KMS-11 (cell line): ENCODE results near the gene MAL.

Experiments
- H2AFZ ChIP-seq: fragments of 200-600 bp; sonication (generic); 2 replicates; pipeline ENCODE4 v1.6.1; 2016; ENCODE audit warnings: antibody characterized with exemption, mixed run types, low read depth
- H3K27ac ChIP-seq: fragments of 200-600 bp; sonication (generic); 2 replicates; pipeline ENCODE4 v1.6.1; 2016; ENCODE audit warnings: mild to moderate bottlenecking, mixed run types
- H3K27me3 ChIP-seq: fragments of 200-600 bp; sonication (generic); 2 replicates; pipeline ENCODE4 v1.6.1; 2017; ENCODE audit warnings: mild to moderate bottlenecking, low read depth, mixed run types, moderate library complexity; ENCODE audit not compliant: insufficient read depth
- H3K36me3 ChIP-seq: fragments of 200-600 bp; sonication (generic); 2 replicates; pipeline ENCODE4 v1.6.1; 2017; ENCODE audit warnings: mild to moderate bottlenecking, mixed run types; ENCODE audit not compliant: insufficient read depth
- H3K4me1 ChIP-seq: fragments of 200-600 bp; sonication (generic); 2 replicates; pipeline ENCODE4 v1.6.1; 2016; ENCODE audit warnings: mild to moderate bottlenecking, low read depth, mixed run types; ENCODE audit not compliant: poor library complexity, severe bottlenecking
- H3K4me2 ChIP-seq: fragments of 200-600 bp; sonication (generic); 2 replicates; pipeline ENCODE4 v1.7.0; 2016; ENCODE audit warnings: mild to moderate bottlenecking, mixed run types
- H3K4me3 ChIP-seq: fragments of 200-600 bp; sonication (generic); IDR thresholded peaks from 2 replicates; pipeline ENCODE4 v1.6.1; 2017; ENCODE audit warnings: low read depth, low read length, mixed read lengths; ENCODE audit not compliant: insufficient read depth
- H3K79me2 ChIP-seq: fragments of 200-600 bp; sonication (generic); 2 replicates; pipeline ENCODE4 v1.6.1; 2016; ENCODE audit warnings: low read depth, mixed run types; ENCODE audit not compliant: insufficient read depth
- H3K9ac ChIP-seq: fragments of 200-600 bp; sonication (generic); 2 replicates; pipeline ENCODE4 v1.6.1; 2016; ENCODE audit warnings: mild to moderate bottlenecking, mixed run types
- H4K20me1 ChIP-seq: fragments of 200-600 bp; sonication (generic); 2 replicates; pipeline ENCODE4 v1.6.1; 2016; ENCODE audit warnings: mild to moderate bottlenecking, mixed run types; ENCODE audit not compliant: insufficient read depth
- TF ChIP-seq, protein P1 (sequence below): fragments of 200-600 bp; sonication (generic); conservative IDR thresholded peaks from 2 replicates; pipeline ENCODE4 v1.6.1; 2017; ENCODE audit warnings: low read depth, mild to moderate bottlenecking, antibody characterized with exemption, low read length, moderate library complexity, mixed read lengths

MAL gene

DNA sequence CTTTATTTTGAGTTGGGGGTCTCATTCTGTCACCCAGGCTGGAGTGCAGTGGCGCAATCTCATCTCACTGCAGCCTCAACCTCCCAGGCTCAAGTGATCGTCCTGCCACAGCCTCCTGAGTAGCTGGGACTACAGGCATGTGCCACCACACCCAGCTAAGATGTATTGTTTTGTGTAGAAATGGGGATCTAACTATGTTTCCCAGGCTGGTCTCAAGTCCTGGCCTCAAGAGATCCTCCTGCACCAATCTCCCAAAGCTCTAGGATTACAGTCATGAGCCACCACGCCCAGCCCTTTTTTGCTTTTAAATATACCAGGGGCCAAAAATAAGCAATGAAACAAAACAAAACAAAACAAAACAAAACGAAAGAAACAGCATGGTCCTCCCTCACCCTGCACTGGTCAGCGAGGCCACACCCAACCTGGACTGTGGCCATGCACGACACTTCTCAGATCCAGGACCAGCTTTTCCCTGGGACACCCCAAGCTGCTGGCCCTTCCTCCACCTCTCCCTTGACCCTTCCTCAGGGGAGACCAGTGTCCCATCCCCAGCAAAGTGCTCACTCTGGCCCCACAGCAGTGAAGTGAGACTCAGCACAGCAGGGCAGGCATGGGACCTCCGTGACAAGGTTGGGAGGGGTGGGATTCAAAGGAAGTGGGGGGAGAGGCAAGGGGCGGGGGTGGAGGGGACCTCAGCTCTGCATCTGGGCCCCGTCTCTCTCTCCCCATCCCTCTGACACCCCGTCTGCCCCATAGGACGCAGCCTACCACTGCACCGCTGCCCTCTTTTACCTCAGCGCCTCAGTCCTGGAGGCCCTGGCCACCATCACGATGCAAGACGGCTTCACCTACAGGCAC lies 23.5 kb downstream of the MAL start:
- Histone ChIP-seq H4K20me1 (no peaks in the 10 kb centered on the region), H3K36me3 (no peaks in the 10 kb centered on the region), H3K9ac (no peak overlapping the region), H3K27me3 (no peaks in the 10 kb centered on the region), H3K27ac (no peak overlapping the region), H3K79me2 (no peaks in the 10 kb centered on the region), H3K4me2 (no peak overlapping the region), H2AFZ (no peak overlapping the region), H3K4me1 (no peaks in the 10 kb centered on the region), H3K4me3 (no peak overlapping the region)
- TF ChIP-seq, protein P1, sequence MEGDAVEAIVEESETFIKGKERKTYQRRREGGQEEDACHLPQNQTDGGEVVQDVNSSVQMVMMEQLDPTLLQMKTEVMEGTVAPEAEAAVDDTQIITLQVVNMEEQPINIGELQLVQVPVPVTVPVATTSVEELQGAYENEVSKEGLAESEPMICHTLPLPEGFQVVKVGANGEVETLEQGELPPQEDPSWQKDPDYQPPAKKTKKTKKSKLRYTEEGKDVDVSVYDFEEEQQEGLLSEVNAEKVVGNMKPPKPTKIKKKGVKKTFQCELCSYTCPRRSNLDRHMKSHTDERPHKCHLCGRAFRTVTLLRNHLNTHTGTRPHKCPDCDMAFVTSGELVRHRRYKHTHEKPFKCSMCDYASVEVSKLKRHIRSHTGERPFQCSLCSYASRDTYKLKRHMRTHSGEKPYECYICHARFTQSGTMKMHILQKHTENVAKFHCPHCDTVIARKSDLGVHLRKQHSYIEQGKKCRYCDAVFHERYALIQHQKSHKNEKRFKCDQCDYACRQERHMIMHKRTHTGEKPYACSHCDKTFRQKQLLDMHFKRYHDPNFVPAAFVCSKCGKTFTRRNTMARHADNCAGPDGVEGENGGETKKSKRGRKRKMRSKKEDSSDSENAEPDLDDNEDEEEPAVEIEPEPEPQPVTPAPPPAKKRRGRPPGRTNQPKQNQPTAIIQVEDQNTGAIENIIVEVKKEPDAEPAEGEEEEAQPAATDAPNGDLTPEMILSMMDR: no peak

DNA sequence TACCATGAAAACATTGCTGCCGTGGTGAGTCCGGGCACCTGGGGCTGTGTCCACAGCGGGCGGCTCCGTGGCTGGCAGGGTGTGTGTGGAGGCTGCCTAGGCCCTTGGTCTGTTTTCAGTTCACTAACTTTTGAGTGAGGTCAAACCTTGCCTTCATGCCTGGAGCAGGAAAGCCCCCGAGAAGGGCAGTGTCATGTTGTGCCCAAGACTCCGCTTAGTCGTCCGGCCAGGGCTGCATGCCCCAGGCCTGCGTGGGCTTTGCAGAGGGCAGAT lies 24.1 kb downstream of the MAL start:
- Histone ChIP-seq H3K4me3 (no peak overlapping the region), H4K20me1 (no peaks in the 10 kb centered on the region), H3K27ac (no peak overlapping the region), H3K36me3 (no peaks in the 10 kb centered on the region), H2AFZ (no peak overlapping the region), H3K4me2 (no peak overlapping the region), H3K9ac (no peak overlapping the region), H3K79me2 (no peaks in the 10 kb centered on the region), H3K27me3 (no peaks in the 10 kb centered on the region), H3K4me1 (no peaks in the 10 kb centered on the region)
- TF ChIP-seq, protein P1: no peak

DNA sequence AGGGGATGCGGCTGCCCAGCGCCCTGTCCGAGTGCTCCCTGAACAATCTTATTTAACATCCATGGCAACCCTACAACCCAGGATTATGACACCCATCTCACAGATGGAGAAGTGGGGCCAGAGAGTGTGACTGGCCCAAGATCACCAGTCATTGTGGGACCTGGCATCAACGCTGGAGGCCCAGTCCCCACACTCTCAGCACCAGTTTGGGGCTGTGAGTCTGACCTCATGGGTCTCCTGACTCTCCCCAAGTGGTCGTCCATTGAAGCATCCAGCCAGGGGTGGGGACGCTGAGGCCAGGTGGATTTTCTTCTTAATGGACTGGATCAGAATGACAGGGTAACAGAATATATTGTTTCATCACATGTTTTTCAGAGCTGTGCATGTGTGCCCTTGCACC lies 24.5 kb downstream of the MAL start:
- Histone ChIP-seq H3K4me2 (no peak overlapping the region), H3K27me3 (no peaks in the 10 kb centered on the region), H3K9ac (no peak overlapping the region), H2AFZ (no peak overlapping the region), H3K36me3 (no peaks in the 10 kb centered on the region), H4K20me1 (no peaks in the 10 kb centered on the region), H3K27ac (no peak overlapping the region), H3K4me1 (no peaks in the 10 kb centered on the region), H3K4me3 (no peak overlapping the region), H3K79me2 (no peaks in the 10 kb centered on the region)
- TF ChIP-seq, protein P1: no peak

DNA sequence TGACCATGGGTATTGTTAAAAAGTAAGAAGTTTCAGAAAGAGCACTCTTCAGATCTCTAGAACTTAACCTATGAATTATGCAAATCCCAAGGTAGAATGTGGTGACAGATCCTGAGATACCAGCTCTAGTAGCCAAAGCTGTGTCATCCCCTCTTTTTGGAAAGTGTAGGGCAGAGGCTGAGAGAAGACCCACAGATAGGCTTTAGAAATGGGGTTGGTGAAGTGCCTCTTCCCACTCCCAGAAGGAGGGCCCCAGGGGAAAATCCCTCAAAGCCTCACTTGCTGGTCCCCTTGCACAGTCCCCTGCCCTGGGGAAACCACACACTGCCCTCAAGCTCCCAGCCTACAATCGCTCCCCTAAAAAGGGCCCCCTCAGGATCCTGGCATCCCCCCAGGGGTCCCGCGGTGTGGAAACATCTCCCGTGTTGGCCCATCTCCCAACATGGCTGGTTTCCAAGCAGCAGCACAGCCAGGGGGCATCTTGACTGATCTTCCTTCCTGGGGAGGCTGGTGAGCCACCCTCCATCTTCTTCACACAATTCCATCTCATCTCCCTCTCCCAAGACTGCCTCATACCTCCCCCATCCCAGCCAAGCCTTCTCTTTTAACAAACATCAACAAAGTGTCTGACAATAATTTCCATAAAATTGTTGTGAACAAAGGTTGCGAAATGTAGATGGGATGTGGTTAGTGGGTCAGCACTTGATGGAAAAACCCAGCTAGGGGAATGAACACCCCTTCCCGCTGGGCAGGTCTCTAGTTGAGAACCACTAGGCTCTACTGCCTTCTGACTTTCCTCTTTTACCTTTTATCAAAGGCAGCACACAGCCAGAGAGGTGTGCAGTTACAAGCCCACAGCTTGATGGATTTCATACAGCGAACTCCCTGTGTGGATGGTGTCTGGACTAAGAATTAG lies 25.1 kb downstream of the MAL start:
- H3K27me3 ChIP-seq: no peaks in the 10 kb centered on the region
- H3K27ac ChIP-seq: no peak overlapping the region
- no peak overlapping the region for H3K4me2 ChIP-seq
- no peaks in the 10 kb centered on the region for H3K36me3 ChIP-seq
- no peaks in the 10 kb centered on the region for H4K20me1 ChIP-seq
- H3K9ac ChIP-seq: no peak overlapping the region
- H3K79me2 ChIP-seq: no peaks in the 10 kb centered on the region
- TF ChIP-seq, protein P1: no peak
- no peak overlapping the region for H3K4me3 ChIP-seq
- H3K4me1 ChIP-seq: no peaks in the 10 kb centered on the region
- H2AFZ ChIP-seq: no peak overlapping the region
